WI38 (cell line): Measurements from ENCODE around the gene TIGD3.

ENCODE experiments used
- H3K4me3 ChIP-seq: 2 replicates; pipeline ENCODE4 v1.5.1; 2011; ENCODE audit warnings: low read depth, mild to moderate bottlenecking, control low read depth, low read length
- CTCF ChIP-seq: IDR thresholded peaks from 2 replicates; pipeline ENCODE4 v1.5.1; 2012; ENCODE audit warnings: low read depth, mild to moderate bottlenecking, control low read depth, low read length

Gene TIGD3

GRCh38 chr11:65398362-65398910 lies 43.9 kb downstream of the TIGD3 start:
- TF ChIP-seq CTCF: no peak
- no peak overlapping the region for H3K4me3 ChIP-seq

DNA sequence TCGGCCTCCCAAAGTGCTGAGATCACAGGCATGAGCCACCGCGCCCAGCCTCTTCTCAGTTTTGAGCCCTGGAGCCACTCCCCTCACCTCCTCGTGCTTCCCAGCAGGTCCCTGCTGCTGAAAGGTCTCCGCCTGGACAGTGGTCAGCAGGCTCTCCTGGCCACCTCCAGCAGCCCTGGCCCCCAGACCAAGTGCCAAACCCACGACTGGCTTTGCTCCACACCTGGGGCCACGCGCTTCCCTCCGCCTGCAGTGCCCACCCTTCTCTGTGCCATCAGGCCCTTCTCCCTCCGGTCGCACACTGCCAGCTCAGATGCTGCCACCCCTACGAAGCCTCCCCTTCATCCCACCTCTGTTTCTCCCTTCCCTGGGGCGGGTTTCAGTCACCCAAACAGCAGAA lies 44.7 kb downstream of the TIGD3 start:
- TF ChIP-seq CTCF: no peak
- no peak overlapping the region for H3K4me3 ChIP-seq

DNA sequence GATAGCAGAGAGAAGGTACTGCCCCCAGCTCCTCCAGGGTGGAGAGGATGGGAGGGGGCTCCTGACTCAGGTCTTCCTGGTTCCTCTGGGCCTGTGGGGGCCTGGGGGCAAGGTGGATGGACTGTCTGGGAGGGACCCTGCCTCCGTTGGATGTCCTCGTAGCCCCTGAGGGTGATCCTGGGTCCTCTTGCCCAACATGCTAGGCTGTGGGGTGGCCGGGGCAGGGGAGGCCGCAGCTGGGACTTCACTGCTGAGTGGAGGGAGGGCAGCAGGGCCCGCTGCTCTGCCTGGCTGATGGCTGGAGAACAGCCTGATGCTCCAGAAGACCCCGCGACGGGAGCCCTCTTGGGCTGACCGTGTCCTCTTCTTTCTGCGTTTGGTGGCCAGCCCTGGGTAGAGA lies 45.3 kb downstream of the TIGD3 start:
- TF ChIP-seq CTCF: no peak
- no peak overlapping the region for H3K4me3 ChIP-seq

DNA sequence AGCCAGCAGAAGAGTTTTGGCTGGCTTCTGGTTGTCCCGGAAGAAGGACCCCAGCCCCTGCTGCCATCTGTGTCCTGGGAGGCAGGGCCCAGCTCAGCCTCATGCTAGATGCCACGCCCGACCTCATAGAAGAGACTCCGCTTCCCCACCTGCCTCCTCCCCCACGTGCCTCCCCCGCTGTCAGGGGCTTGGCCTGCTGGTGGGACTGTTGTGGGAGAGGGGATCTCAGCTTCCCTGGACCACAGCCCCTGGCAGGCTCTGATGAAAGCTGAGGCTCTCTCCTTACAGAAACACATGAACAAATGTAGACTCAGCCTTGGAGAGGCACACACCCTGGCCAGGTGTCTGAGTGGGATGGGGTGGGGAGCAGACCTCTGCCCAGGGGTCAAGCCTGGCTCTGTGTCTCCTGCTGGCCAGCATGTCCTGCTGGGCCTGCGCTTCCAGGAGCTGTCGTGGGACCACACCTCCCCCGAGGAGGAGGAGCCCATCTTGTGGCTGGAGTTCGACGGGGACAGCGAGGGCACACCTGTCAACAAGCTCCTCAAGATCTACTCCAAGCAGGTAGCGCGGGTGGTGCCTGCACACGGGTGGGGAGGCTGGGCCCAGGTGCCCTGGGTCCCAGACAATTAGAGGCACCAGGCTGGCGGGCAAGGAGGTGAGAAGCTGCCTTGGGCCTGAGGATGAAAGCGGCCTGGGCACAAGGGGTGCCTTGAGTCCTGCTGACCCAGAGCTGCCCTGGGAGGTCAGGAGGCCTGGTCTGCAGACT lies 45.9 kb downstream of the TIGD3 start:
- TF ChIP-seq CTCF: no peak
- no peak overlapping the region for H3K4me3 ChIP-seq

GRCh38 chr11:65401073-65401802 lies 46.7 kb downstream of the TIGD3 start:
- TF ChIP-seq CTCF: no peak
- no peak overlapping the region for H3K4me3 ChIP-seq

DNA sequence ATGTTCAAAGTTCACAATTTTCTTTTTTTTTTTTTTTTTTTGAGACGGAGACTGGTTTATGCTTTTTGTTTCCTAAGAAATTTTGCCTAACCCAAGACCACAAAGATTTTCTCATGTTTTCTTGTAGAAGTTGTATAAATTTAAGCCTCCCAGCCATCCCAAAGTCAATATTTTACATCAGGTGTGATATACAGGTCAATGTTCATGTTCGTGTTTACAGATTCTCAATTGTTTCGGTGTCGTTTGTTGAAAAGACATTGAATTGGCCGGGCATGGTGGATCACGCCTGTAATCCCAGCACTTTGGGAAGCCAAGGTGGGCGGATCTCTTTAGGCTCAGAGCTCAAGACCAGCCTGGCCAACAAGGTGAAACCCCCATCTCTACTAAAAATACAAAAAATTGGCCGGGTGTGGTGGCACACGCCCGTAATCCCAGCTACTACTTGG lies 47.3 kb downstream of the TIGD3 start:
- no peak for TF ChIP-seq CTCF
- no peak overlapping the region for H3K4me3 ChIP-seq

DNA sequence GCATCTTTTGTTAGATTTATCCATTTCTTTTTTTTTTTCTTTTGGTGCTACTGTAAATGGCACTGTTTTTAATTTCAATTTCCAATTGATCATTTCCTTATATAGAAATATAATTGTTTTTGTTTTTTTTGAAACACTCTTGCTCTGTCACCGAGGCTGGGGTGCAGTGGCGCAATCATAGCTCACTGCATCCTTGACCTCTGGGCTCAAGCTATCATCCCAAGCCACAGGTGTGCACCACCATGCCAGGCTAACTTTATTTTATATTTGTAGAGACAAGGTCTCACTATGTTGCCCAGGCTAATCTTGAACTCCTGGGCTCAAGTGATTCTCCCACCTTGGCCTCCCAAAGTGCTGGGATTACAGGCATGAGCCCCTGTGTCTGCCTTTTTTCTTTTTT lies 48.2 kb downstream of the TIGD3 start:
- no peak for TF ChIP-seq CTCF
- H3K4me3 ChIP-seq: no peak overlapping the region
